ENCODE data around the gene FBXW8.

- TF ChIP-seq EZH2 (optimal IDR thresholded peaks at IDR 0.05; ENCODE audit: low read depth, low read length) = no peak
- TF ChIP-seq, protein P1, sequence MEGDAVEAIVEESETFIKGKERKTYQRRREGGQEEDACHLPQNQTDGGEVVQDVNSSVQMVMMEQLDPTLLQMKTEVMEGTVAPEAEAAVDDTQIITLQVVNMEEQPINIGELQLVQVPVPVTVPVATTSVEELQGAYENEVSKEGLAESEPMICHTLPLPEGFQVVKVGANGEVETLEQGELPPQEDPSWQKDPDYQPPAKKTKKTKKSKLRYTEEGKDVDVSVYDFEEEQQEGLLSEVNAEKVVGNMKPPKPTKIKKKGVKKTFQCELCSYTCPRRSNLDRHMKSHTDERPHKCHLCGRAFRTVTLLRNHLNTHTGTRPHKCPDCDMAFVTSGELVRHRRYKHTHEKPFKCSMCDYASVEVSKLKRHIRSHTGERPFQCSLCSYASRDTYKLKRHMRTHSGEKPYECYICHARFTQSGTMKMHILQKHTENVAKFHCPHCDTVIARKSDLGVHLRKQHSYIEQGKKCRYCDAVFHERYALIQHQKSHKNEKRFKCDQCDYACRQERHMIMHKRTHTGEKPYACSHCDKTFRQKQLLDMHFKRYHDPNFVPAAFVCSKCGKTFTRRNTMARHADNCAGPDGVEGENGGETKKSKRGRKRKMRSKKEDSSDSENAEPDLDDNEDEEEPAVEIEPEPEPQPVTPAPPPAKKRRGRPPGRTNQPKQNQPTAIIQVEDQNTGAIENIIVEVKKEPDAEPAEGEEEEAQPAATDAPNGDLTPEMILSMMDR (IDR thresholded peaks at IDR 0.05; ENCODE audit: low read length) = no peak
- TF ChIP-seq EZH2phosphoT487 (IDR thresholded peaks at IDR 0.05; ENCODE audit: low read length) = no peak
Observed at GRCh38 chr12:116996621-116997020, 85.9 kb downstream of the FBXW8 start.

Data from MM.1S (cell line).